ENCODE data around the gene PITPNB. TPM values are rescaled to one million over a fixed set of nuclear protein-coding genes. Genes with fewer than 3 reads are reported as not detected.

The PITPNB gene
- total and polyA plus RNA-seq, 2 of the 13 experiments (the other 11 are each of a cell fraction or from before 2014, with no cell fraction given): 17.0 to 30.1 TPM

GRCh38 chr22:27918341-27919221, 475 bp downstream of the PITPNB start (continued):
- TF ChIP-seq ZNF850 (CRISPR knock-in tag; conservative IDR thresholded peaks at IDR 0.05) (no peak), ZBTB3 (CRISPR knock-in tag; IDR thresholded peaks at IDR 0.05; ENCODE audit: borderline replicate concordance, low read depth) (no peak), ZNF883 (CRISPR knock-in tag; IDR thresholded peaks at IDR 0.05; ENCODE audit: not compliant biosample characterization) (no peak), KDM1A (CRISPR knock-in tag; IDR thresholded peaks at IDR 0.05) (no peak), ZNF747 (CRISPR knock-in tag; IDR thresholded peaks at IDR 0.05; ENCODE audit: borderline replicate concordance) (0 out of 2 replicates have a peak, but pooled peaks have one; percentile 51)

GRCh38 chr22:27915986-27916385, 3.1 kb downstream of the PITPNB start:
- Histone ChIP-seq H2AFZ (ENCODE audit: low read length) (no peak overlapping the region), H3K4me2 (ENCODE audit: low read depth, low read length) (peak overlapping the region; percentile 15; the same call in 1 of the 2 replicates), H4K20me1 (ENCODE audit: insufficient read depth, low read length) (peaks cover 42% of the 10 kb centered on the region), H3K4me1 (ENCODE audit: insufficient read depth, low read length) (peaks cover 59% of the 10 kb centered on the region), H3K9ac (ENCODE audit: insufficient read depth, low read depth, low read length) (no peak overlapping the region), H3K27me3 (ENCODE audit: control insufficient read depth in 1 of 2, insufficient read depth in 2 of 2, low read length in 2 of 2) (no peaks in the 10 kb centered on the region; a peak in 1 of 5 replicates), H3K9me3 (ENCODE audit: low read length) (no peaks in the 10 kb centered on the region), H3K27ac (ENCODE audit: extremely low read length, insufficient read depth, low read length) (no peak overlapping the region), H3K79me2 (ENCODE audit: insufficient read depth, low read length) (peaks cover 94% of the 10 kb centered on the region), H3K36me3 (replicated peaks in 1 of 2; ENCODE audit: control insufficient read depth in 1 of 2, insufficient read depth in 2 of 2, low read length in 2 of 2) (peaks cover 0 to 12% of the 10 kb centered on the region in 2 experiments; a peak in 2 of 5 replicates), H3K4me3 (replicated peaks in 1 of 3; ENCODE audit: insufficient read depth in 1 of 3, low read depth in 2 of 3, low read length in 3 of 3) (no peak overlapping the region)
- FAIRE-seq: no peak
- intact Hi-C loops (cut with micrococcal nuclease; ENCODE audit: unreplicated experiment) (loop anchor here (10.0 kb wide), 1 partner anchor 59 kb away; no protein-coding TSS in a partner anchor), in situ Hi-C loops (cut with HindIII; ENCODE audit: extremely low pct_ligation_motif_present, low pct_unique_long_range_greater_than_20kb) (no loop called here)
- ATAC-seq: no peak
- ChIA-PET CTCF (ENCODE audit: low intra/inter-chr PET ratio, low total read pairs) (no interaction called here), POLR2A (no interaction called here)
- no peak for DNase-seq (ENCODE audit: low spot score)
- TF ChIP-seq, protein P1, sequence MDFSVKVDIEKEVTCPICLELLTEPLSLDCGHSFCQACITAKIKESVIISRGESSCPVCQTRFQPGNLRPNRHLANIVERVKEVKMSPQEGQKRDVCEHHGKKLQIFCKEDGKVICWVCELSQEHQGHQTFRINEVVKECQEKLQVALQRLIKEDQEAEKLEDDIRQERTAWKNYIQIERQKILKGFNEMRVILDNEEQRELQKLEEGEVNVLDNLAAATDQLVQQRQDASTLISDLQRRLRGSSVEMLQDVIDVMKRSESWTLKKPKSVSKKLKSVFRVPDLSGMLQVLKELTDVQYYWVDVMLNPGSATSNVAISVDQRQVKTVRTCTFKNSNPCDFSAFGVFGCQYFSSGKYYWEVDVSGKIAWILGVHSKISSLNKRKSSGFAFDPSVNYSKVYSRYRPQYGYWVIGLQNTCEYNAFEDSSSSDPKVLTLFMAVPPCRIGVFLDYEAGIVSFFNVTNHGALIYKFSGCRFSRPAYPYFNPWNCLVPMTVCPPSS (IDR thresholded peaks at IDR 0.05): no peak
- TF ChIP-seq HDAC1 (CRISPR knock-in tag; IDR thresholded peaks at IDR 0.05): no peak
- no peak for TF ChIP-seq ZNF362 (CRISPR knock-in tag; IDR thresholded peaks at IDR 0.05; ENCODE audit: borderline replicate concordance)
- TF ChIP-seq ZBTB20 (CRISPR knock-in tag; IDR thresholded peaks at IDR 0.05; ENCODE audit: borderline replicate concordance, low read depth): no peak
- no peak for TF ChIP-seq CEBPB (IDR thresholded peaks at IDR 0.05; ENCODE audit: borderline replicate concordance, low read depth, low read length)
- TF ChIP-seq ZNF780A (CRISPR knock-in tag; IDR thresholded peaks at IDR 0.05): no peak
- no TSS peak for BruUV-seq (replicated peaks)
